ACC112 (cell line): ENCODE results near the gene ALOX15B.
"Not testable (repeated sequence)": the region's sequence is repeated elsewhere in the genome, so short reads cannot be mapped to it uniquely, and the experiment has no call there.

Source experiments
- H2AFZ ChIP-seq: fragments of 200-600 bp; sonication (generic); one replicate; pipeline ENCODE4 v1.6.0; 2017; ENCODE audit warnings: antibody characterized with exemption, low read length; ENCODE audit not compliant: unreplicated experiment
- H3K27ac ChIP-seq: fragments of 200-600 bp; sonication (generic); 2 replicates; pipeline ENCODE4 v1.5.1; 2014; ENCODE audit warnings: low read depth, mild to moderate bottlenecking, antibody characterized with exemption, low read length, moderate library complexity
- H3K27me3 ChIP-seq: fragments of 200-600 bp; sonication (generic); 2 replicates; pipeline ENCODE4 v1.6.1; 2014; ENCODE audit warnings: mild to moderate bottlenecking, antibody characterized with exemption, low read length, moderate library complexity, mixed read lengths; ENCODE audit not compliant: insufficient read depth
- H3K36me3 ChIP-seq: fragments of 200-600 bp; sonication (generic); 2 replicates; pipeline ENCODE4 v1.6.1; 2016; ENCODE audit warnings: mild to moderate bottlenecking, antibody characterized with exemption, low read length, moderate library complexity, mixed read lengths; ENCODE audit not compliant: insufficient read depth
- H3K4me1 ChIP-seq: fragments of 200-600 bp; sonication (generic); one replicate; pipeline ENCODE4 v1.6.1; 2016; ENCODE audit warnings: low read length, mixed read lengths; ENCODE audit not compliant: insufficient read depth, unreplicated experiment, control insufficient read depth
- H3K4me3 ChIP-seq: fragments of 200-600 bp; sonication (generic); 2 replicates; pipeline ENCODE4 v1.5.1; 2014; ENCODE audit warnings: mild to moderate bottlenecking, low read depth, low read length
- H3K79me2 ChIP-seq: fragments of 200-600 bp; sonication (generic); one replicate; pipeline ENCODE4 v1.6.0; 2016; ENCODE audit warnings: low read length; ENCODE audit not compliant: control insufficient read depth, unreplicated experiment, insufficient read depth

Gene ALOX15B

GRCh38 chr17:8055851-8056231, 17.0 kb downstream of the ALOX15B start:
- Histone ChIP-seq H2AFZ (no peak overlapping the region), H3K36me3 (no peaks in the 10 kb centered on the region), H3K4me1 (peaks cover 33% of the 10 kb centered on the region), H3K79me2 (no peaks in the 10 kb centered on the region), H3K4me3 (no peak overlapping the region), H3K27ac (peak overlapping the region; percentile 25; the same call in 1 of the 2 replicates), H3K27me3 (peaks cover 27% of the 10 kb centered on the region)

- Histone ChIP-seq H3K27ac (0 out of 2 replicates have a peak overlapping the region, but pooled peaks have one; percentile 25), H3K36me3 (no peaks in the 10 kb centered on the region), H3K27me3 (peaks cover 32% of the 10 kb centered on the region), H3K79me2 (no peaks in the 10 kb centered on the region), H2AFZ (no peak overlapping the region), H3K4me1 (peaks cover 33% of the 10 kb centered on the region), H3K4me3 (no peak overlapping the region)
These were observed 17.5 kb downstream of the ALOX15B start for GRCh38 chr17:8056232-8056975.

GRCh38 chr17:8056976-8057625, 18.2 kb downstream of the ALOX15B start:
- no peak overlapping the region for H3K4me3 ChIP-seq
- H3K27me3 ChIP-seq = peaks cover 39% of the 10 kb centered on the region
- no peaks in the 10 kb centered on the region for H3K36me3 ChIP-seq
- H3K79me2 ChIP-seq = no peaks in the 10 kb centered on the region
- H3K4me1 ChIP-seq = peaks cover 33% of the 10 kb centered on the region
- no peak overlapping the region for H3K27ac ChIP-seq
- no peak overlapping the region for H2AFZ ChIP-seq

- no peak overlapping the region for H3K27ac ChIP-seq
- peak overlapping the region; percentile 64 for H3K4me3 ChIP-seq
- H3K36me3 ChIP-seq = no peaks in the 10 kb centered on the region
- no peak overlapping the region for H2AFZ ChIP-seq
- peaks cover 45% of the 10 kb centered on the region for H3K27me3 ChIP-seq
- H3K79me2 ChIP-seq = no peaks in the 10 kb centered on the region
- peaks cover 39% of the 10 kb centered on the region for H3K4me1 ChIP-seq
These were observed 18.8 kb downstream of the ALOX15B start for GRCh38 chr17:8057691-8058114.

- H2AFZ ChIP-seq = no peak overlapping the region
- H3K4me3 ChIP-seq = no peak overlapping the region
- no peak overlapping the region for H3K27ac ChIP-seq
- H3K27me3 ChIP-seq = peaks cover 57% of the 10 kb centered on the region
- H3K79me2 ChIP-seq = no peaks in the 10 kb centered on the region
- H3K4me1 ChIP-seq = peaks cover 45% of the 10 kb centered on the region
- no peaks in the 10 kb centered on the region for H3K36me3 ChIP-seq
These were observed 20.3 kb downstream of the ALOX15B start for GRCh38 chr17:8059131-8059530.

- H3K79me2 ChIP-seq = no peaks in the 10 kb centered on the region
- no peaks in the 10 kb centered on the region for H3K36me3 ChIP-seq
- H3K27ac ChIP-seq = no peak overlapping the region
- no peak overlapping the region for H2AFZ ChIP-seq
- H3K27me3 ChIP-seq = peaks cover 68% of the 10 kb centered on the region
- peaks cover 45% of the 10 kb centered on the region for H3K4me1 ChIP-seq
- H3K4me3 ChIP-seq = peak overlapping the region; percentile 58; the same call in 1 of the 2 replicates
These were observed 21.4 kb downstream of the ALOX15B start for GRCh38 chr17:8060274-8060673.

- not testable (repeated sequence) for H3K79me2 ChIP-seq, H3K27ac ChIP-seq, H3K36me3 ChIP-seq, H2AFZ ChIP-seq, H3K4me3 ChIP-seq
- peaks cover 31% of the 10 kb centered on the region for H3K4me1 ChIP-seq
- peaks cover 78% of the 10 kb centered on the region for H3K27me3 ChIP-seq
These were observed 23.0 kb downstream of the ALOX15B start for GRCh38 chr17:8061851-8062250.

GRCh38 chr17:8062435-8062806, 23.6 kb downstream of the ALOX15B start:
- peaks cover 81% of the 10 kb centered on the region for H3K27me3 ChIP-seq
- H3K27ac ChIP-seq = no peak overlapping the region
- peaks cover 30% of the 10 kb centered on the region for H3K4me1 ChIP-seq
- H3K79me2 ChIP-seq = no peaks in the 10 kb centered on the region
- no peaks in the 10 kb centered on the region for H3K36me3 ChIP-seq
- peak overlapping the region; percentile 74 for H3K4me3 ChIP-seq
- H2AFZ ChIP-seq = peak overlapping the region; percentile 36

- Histone ChIP-seq H3K27me3 (peaks cover 79% of the 10 kb centered on the region), H3K4me1 (peaks cover 28% of the 10 kb centered on the region), H3K79me2 (no peaks in the 10 kb centered on the region), H2AFZ (peak overlapping the region; percentile 36), H3K4me3 (peak overlapping the region; percentile 74), H3K27ac (no peak overlapping the region), H3K36me3 (no peaks in the 10 kb centered on the region)
These were observed 24.1 kb downstream of the ALOX15B start for GRCh38 chr17:8062807-8063483.

GRCh38 chr17:8063761-8064534, 25.1 kb downstream of the ALOX15B start:
- Histone ChIP-seq H3K79me2 (no peaks in the 10 kb centered on the region), H3K27me3 (peaks cover 71% of the 10 kb centered on the region), H3K4me3 (no peak overlapping the region)

More at GRCh38 chr17:8063761-8064534, 25.1 kb downstream of the ALOX15B start:
- Histone ChIP-seq H3K36me3 (no peaks in the 10 kb centered on the region), H3K27ac (no peak overlapping the region), H2AFZ (no peak overlapping the region), H3K4me1 (peaks cover 24% of the 10 kb centered on the region)
